GM23248 (cell line): ENCODE results near the gene ZC3H18. TPM values are rescaled to one million over a fixed set of nuclear protein-coding genes. Genes with fewer than 3 reads are reported as not detected.

ENCODE experiments used
- DNase-seq: peaks from one replicate; pipeline ENCODE4 v3.0.0-alpha.2; 2015
- H2AFZ ChIP-seq: fragments of 200-600 bp; sonication (generic); 2 replicates; pipeline ENCODE4 v1.6.1; 2016; ENCODE audit warnings: antibody characterized with exemption
- H3F3A ChIP-seq: fragments of 200-600 bp; sonication (generic); 2 replicates; pipeline ENCODE4 v1.6.1; 2016; ENCODE audit warnings: mild to moderate bottlenecking, antibody characterized with exemption, mixed run types; ENCODE audit not compliant: insufficient read depth
- H3K27ac ChIP-seq: fragments of 200-600 bp; sonication (generic); 2 replicates; pipeline ENCODE4 v1.5.1; 2016; ENCODE audit warnings: mild to moderate bottlenecking
- H3K27me3 ChIP-seq: fragments of 200-600 bp; sonication (generic); replicated peaks from 2 replicates; pipeline ENCODE4 v1.6.1; 2016; ENCODE audit warnings: mild to moderate bottlenecking; ENCODE audit not compliant: insufficient read depth
- H3K36me3 ChIP-seq: fragments of 200-600 bp; sonication (generic); 2 replicates; pipeline ENCODE4 v1.6.1; 2016; ENCODE audit warnings: low read depth, mild to moderate bottlenecking
- H3K4me1 ChIP-seq: fragments of 200-600 bp; sonication (generic); 2 replicates; pipeline ENCODE4 v1.6.1; 2016; ENCODE audit warnings: mild to moderate bottlenecking; ENCODE audit not compliant: insufficient read depth
- H3K4me2 ChIP-seq: fragments of 200-600 bp; sonication (generic); one replicate; pipeline ENCODE4 v1.6.1; 2016; ENCODE audit warnings: mild to moderate bottlenecking; ENCODE audit not compliant: unreplicated experiment
- H3K4me3 ChIP-seq: fragments of 200-600 bp; sonication (generic); 2 replicates; pipeline ENCODE4 v1.5.1; 2016; ENCODE audit warnings: mild to moderate bottlenecking
- H3K79me2 ChIP-seq: fragments of 200-600 bp; sonication (generic); 2 replicates; pipeline ENCODE4 v1.6.1; 2016; ENCODE audit warnings: mild to moderate bottlenecking; ENCODE audit not compliant: insufficient read depth
- H3K9ac ChIP-seq: fragments of 200-600 bp; sonication (generic); 2 replicates; pipeline ENCODE4 v1.6.1; 2016; ENCODE audit warnings: mild to moderate bottlenecking
- H3K9me2 ChIP-seq: fragments of 200-600 bp; sonication (generic); 2 replicates; pipeline ENCODE4 v1.6.1; 2016; ENCODE audit warnings: mixed run types, mild to moderate bottlenecking, moderate library complexity; ENCODE audit not compliant: insufficient read depth
- H3K9me3 ChIP-seq: fragments of 200-600 bp; sonication (generic); one replicate; pipeline ENCODE4 v1.6.1; 2017; ENCODE audit warnings: low read depth
- H4K20me1 ChIP-seq: fragments of 200-600 bp; sonication (generic); 2 replicates; pipeline ENCODE4 v1.6.0; 2016; ENCODE audit not compliant: insufficient read depth
- EZH2 ChIP-seq: fragments of 200-600 bp; sonication (generic); IDR thresholded peaks from 2 replicates; pipeline ENCODE4 v1.6.1; 2018; ENCODE audit warnings: antibody characterized with exemption, mild to moderate bottlenecking; ENCODE audit not compliant: insufficient read depth, poor library complexity, severe bottlenecking
- EZH2phosphoT487 ChIP-seq: fragments of 200-600 bp; sonication (generic); IDR thresholded peaks from 2 replicates; pipeline ENCODE4 v1.6.1; 2018; ENCODE audit warnings: antibody characterized with exemption, moderate library complexity, mild to moderate bottlenecking, low read depth; ENCODE audit not compliant: insufficient read depth
- WGBS, 2 experiments: methylation state at CpG; one replicate each; pipeline ENCODE4 v1.1.6; 2015 to 2017; ENCODE audit warnings: low lambda C conversion rate in 2 of 2, low coverage in 1 of 2; ENCODE audit errors: missing lambda C conversion rate in 2 of 2; 5-methylcytosine and 5-hydroxymethylcytosine counted together
- in situ Hi-C: fragments of 300-500 bp; cut with MboI; formaldehyde crosslinking; loops from 2 replicates; pipeline ENCODE4 v1.15.0; 2020
- polyA plus RNA-seq: library from polyadenylated mRNA; unstranded; fragments of >200 nt; fragmentation: Nextera tagmentation; extraction: Ambion mirVana; gene quantifications from 2 replicates; pipeline ENCODE4 v1.2.1, GENCODE V29; 2016
- total RNA-seq: library from RNA; depleted of rRNA; stranded (reverse); fragments of >200 nt; shearing (Covaris generic); gene quantifications from 2 replicates; pipeline ENCODE4 v1.2.3, GENCODE V29; 2014

The ZC3H18 gene
- total and polyA plus RNA-seq, 2 experiments from 2014 or later: 9.7 to 24.9 TPM

DNA sequence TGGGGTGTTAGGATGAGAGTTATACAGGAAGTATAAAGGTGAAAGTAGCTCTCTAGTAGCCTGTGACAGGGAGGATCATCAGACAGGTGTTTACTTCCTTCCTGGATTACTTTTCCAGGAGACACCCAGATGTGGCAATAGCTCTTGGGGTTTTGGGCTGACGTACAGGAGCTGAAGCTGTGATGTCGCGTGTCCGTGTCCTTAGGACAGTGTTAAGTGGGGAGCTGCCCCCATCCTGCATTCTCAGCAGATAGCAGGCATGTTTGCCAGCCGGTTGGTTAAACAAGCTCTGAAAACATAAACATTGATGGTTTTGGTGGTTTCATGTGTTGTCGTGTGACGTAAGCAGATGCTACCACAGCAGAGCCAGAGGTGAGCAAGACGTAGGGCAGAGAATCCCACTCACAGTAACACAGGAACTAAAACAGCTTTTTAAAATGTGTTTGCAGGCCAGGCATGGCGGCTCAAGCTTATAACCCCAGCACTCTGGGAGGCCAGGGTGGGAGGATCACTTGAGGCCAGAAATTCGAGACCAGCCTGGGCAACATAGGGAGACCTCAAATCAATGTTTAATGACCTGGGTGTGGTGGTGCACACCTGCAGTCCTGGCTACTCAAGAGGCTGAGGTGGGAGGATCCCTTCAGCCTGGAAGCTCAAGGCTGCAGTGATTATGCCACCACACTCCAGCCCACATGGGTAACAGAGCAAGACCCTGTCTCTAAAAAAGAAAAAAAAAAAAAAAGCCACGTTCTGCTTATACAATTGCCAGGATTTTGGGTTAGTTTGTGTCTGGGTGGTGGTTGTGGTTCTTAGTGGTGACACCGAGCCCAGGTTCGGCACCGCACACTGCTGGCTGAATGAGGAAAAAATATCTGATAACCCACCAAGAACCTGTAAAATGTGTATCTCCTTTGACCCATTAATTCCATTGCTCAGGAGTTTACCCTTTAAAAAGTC lies 49.9 kb downstream of the ZC3H18 start:
- Histone ChIP-seq H3K36me3 (peaks cover 6% of the 10 kb centered on the region; the same call in 1 of the 2 replicates), H3K4me2 (no peak overlapping the region), H3K27me3 (no peaks in the 10 kb centered on the region), H3F3A (no peaks in the 10 kb centered on the region), H3K27ac (no peak overlapping the region), H3K79me2 (0 out of 2 replicates have a peak, but pooled peaks cover 20% of the 10 kb centered on the region), H3K4me1 (no peaks in the 10 kb centered on the region), H3K4me3 (no peak overlapping the region), H3K9ac (no peak overlapping the region), H3K9me3 (no peaks in the 10 kb centered on the region), H2AFZ (no peak overlapping the region), H4K20me1 (no peaks in the 10 kb centered on the region), H3K9me2 (no peaks in the 10 kb centered on the region)
- WGBS, 2 experiments: 95 to 99% methylated on average over 14 of the region's 14 CpGs
- no peak for DNase-seq
- in situ Hi-C loops: no loop called here
- TF ChIP-seq EZH2 (no peak), EZH2phosphoT487 (no peak)

DNA sequence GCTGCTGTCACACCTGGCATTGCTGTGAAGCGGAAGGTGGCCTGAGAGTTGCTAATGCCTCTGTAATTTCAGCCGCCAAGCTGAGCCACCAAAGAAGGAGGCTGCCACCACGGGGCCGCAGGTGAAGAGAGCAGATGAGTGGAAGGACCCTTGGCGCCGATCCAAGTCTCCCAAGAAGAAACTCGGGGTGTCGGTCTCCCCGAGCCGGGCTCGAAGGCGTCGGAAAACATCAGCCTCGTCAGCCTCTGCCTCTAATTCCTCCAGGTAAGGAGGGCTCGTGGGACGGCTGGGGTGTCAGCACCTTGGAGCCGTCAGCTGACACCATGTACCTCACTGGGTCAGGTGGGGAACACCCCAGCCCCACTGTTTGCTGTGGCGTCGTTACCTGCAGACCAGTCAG lies 51.9 kb downstream of the ZC3H18 start:
- H3K9ac ChIP-seq: no peak overlapping the region
- no peak for TF ChIP-seq EZH2phosphoT487
- no peak for TF ChIP-seq EZH2
- H3K4me1 ChIP-seq: no peaks in the 10 kb centered on the region
- peaks cover 6% of the 10 kb centered on the region; the same call in 1 of the 2 replicates for H3K36me3 ChIP-seq
- H2AFZ ChIP-seq: no peak overlapping the region
- no peak overlapping the region for H3K4me3 ChIP-seq
- H3K9me2 ChIP-seq: no peaks in the 10 kb centered on the region
- no peak overlapping the region for H3K27ac ChIP-seq
- no peaks in the 10 kb centered on the region for H4K20me1 ChIP-seq
- 79 to 85% methylated on average over 19 of the region's 19 CpGs for WGBS, 2 experiments
- no peaks in the 10 kb centered on the region for H3K27me3 ChIP-seq
- H3K4me2 ChIP-seq: no peak overlapping the region
- H3F3A ChIP-seq: no peaks in the 10 kb centered on the region
- H3K79me2 ChIP-seq: 0 out of 2 replicates have a peak, but pooled peaks cover 11% of the 10 kb centered on the region
- in situ Hi-C loops: no loop called here
- H3K9me3 ChIP-seq: no peaks in the 10 kb centered on the region
- DNase-seq: no peak

DNA sequence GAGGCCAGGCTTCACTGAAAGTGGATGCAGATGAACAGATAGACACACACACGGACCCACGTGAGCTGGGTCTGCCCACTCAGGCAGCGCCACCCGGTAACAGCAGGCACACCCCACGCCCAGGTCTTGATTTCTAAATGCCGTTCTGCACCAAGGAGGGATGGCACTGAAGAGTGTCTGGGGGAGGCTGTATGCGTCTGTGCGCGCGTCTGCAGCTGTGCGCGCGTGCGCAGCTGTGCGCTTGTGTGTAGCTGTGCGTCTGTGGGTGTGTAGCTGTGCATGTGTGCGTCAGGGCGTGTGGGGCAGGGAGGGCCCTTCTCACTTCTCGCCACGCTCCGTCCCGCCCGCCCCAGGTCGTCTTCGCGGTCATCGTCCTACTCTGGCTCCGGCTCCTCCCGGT lies 52.7 kb downstream of the ZC3H18 start:
- in situ Hi-C loops: no loop called here
- 0 out of 2 replicates have a peak, but pooled peaks cover 11% of the 10 kb centered on the region for H3K79me2 ChIP-seq
- DNase-seq: no peak
- H3K4me2 ChIP-seq: no peak overlapping the region
- no peaks in the 10 kb centered on the region for H3F3A ChIP-seq
- no peaks in the 10 kb centered on the region for H3K27me3 ChIP-seq
- 97 to 98% methylated on average over 17 to 29 of the region's 29 CpGs for WGBS, 2 experiments
- H4K20me1 ChIP-seq: no peaks in the 10 kb centered on the region
- H3K36me3 ChIP-seq: peaks cover 6% of the 10 kb centered on the region; the same call in 1 of the 2 replicates
- H3K27ac ChIP-seq: no peak overlapping the region
- no peaks in the 10 kb centered on the region for H3K9me3 ChIP-seq
- no peaks in the 10 kb centered on the region for H3K9me2 ChIP-seq
- no peak overlapping the region for H3K9ac ChIP-seq
- TF ChIP-seq EZH2phosphoT487 (no peak), EZH2 (no peak)
- H3K4me3 ChIP-seq: no peak overlapping the region
- H2AFZ ChIP-seq: no peak overlapping the region
- no peaks in the 10 kb centered on the region for H3K4me1 ChIP-seq

- H3K27me3 ChIP-seq: no peaks in the 10 kb centered on the region
- H3K4me3 ChIP-seq: no peak overlapping the region
- H3F3A ChIP-seq: no peaks in the 10 kb centered on the region
- no peak overlapping the region for H3K27ac ChIP-seq
- in situ Hi-C loops: no loop called here
- no peak overlapping the region for H3K4me2 ChIP-seq
- no peaks in the 10 kb centered on the region for H3K9me3 ChIP-seq
- H2AFZ ChIP-seq: no peak overlapping the region
- 0 out of 2 replicates have a peak, but pooled peaks cover 2% of the 10 kb centered on the region for H3K79me2 ChIP-seq
- H3K9ac ChIP-seq: no peak overlapping the region
- no peak for DNase-seq
- peaks cover 6% of the 10 kb centered on the region; the same call in 1 of the 2 replicates for H3K36me3 ChIP-seq
- H3K4me1 ChIP-seq: no peaks in the 10 kb centered on the region
- no peaks in the 10 kb centered on the region for H3K9me2 ChIP-seq
- WGBS, 2 experiments: 91 to 95% methylated on average over 10 to 13 of the region's 13 CpGs
- TF ChIP-seq EZH2phosphoT487 (no peak), EZH2 (no peak)
- no peaks in the 10 kb centered on the region for H4K20me1 ChIP-seq
Observed at GRCh38 chr16:88623858-88624257, 53.7 kb downstream of the ZC3H18 start.
